ENCODE results near the gene AOX1. TPM values are rescaled to one million over a fixed set of nuclear protein-coding genes. Genes with fewer than 3 reads are reported as not detected.

The AOX1 gene
- total and polyA plus RNA-seq, 2 experiments from 2014 or later = 1.4 to 5.0 TPM

DNA sequence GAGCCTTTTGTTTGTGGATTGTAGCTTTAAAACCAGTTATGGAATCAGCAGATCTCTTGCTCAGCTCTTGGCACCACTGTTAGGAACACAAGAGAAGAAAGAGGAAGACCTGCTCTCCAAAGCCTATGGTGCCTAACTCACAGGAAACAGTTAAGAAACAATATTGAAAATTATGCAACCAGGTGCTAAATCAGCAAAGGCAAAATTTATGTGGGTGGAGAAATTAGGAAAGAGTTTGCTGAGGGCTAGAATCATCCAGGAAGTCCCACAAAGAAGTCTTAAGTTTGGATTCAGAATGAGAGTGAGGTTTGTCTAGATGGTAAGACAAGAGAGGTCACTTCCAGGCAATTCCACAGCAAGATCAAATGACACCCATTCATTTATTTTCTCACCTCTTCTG is 49.4 kb downstream of the AOX1 start (continued):
- TF ChIP-seq REST (IDR thresholded peaks at IDR 0.05; ENCODE audit: unreplicated experiment) (no peak), ZNF331 (CRISPR knock-in tag; IDR thresholded peaks at IDR 0.05; ENCODE audit: low read depth) (no peak)

- Mint-ChIP-seq H3K9me3 (no peaks in the 10 kb centered on the region), H3K4me3 (no peak overlapping the region)
- no peak for TF ChIP-seq JUNB (IDR thresholded peaks at IDR 0.05; ENCODE audit: unreplicated experiment)
- no peak for TF ChIP-seq ZNF331 (CRISPR knock-in tag; IDR thresholded peaks at IDR 0.05; ENCODE audit: low read depth)
- TF ChIP-seq CTCF (conservative IDR thresholded peaks at IDR 0.05; ENCODE audit: low read depth in 2 of 2) = no peak
- TF ChIP-seq POLR2AphosphoS5 (IDR thresholded peaks at IDR 0.05; ENCODE audit: low read depth) = no peak
- TF ChIP-seq NANOG (IDR thresholded peaks at IDR 0.05; ENCODE audit: borderline replicate concordance) = no peak
- no peak for TF ChIP-seq STAT1 (IDR thresholded peaks at IDR 0.05; ENCODE audit: unreplicated experiment)
- no peak for TF ChIP-seq EZH2 (IDR thresholded peaks at IDR 0.05; ENCODE audit: low read depth, unreplicated experiment)
- no peak for TF ChIP-seq CREB1 (CRISPR knock-in tag; IDR thresholded peaks at IDR 0.05; ENCODE audit: low read depth)
- no peak for TF ChIP-seq REST (IDR thresholded peaks at IDR 0.05; ENCODE audit: unreplicated experiment)
- no peak for TF ChIP-seq EZH2phosphoT487 (IDR thresholded peaks at IDR 0.05; ENCODE audit: unreplicated experiment)
- TF ChIP-seq, protein P1, sequence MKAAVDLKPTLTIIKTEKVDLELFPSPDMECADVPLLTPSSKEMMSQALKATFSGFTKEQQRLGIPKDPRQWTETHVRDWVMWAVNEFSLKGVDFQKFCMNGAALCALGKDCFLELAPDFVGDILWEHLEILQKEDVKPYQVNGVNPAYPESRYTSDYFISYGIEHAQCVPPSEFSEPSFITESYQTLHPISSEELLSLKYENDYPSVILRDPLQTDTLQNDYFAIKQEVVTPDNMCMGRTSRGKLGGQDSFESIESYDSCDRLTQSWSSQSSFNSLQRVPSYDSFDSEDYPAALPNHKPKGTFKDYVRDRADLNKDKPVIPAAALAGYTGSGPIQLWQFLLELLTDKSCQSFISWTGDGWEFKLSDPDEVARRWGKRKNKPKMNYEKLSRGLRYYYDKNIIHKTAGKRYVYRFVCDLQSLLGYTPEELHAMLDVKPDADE (IDR thresholded peaks at IDR 0.05) = no peak
These were observed 52.1 kb downstream of the AOX1 start for GRCh38 chr2:200637901-200638300.

More at GRCh38 chr2:200637901-200638300, 52.1 kb downstream of the AOX1 start:
- H3F3A ChIP-seq (replicated peaks; ENCODE audit: low read depth) = no peaks in the 10 kb centered on the region
- H3K4me1 ChIP-seq (ENCODE audit: insufficient read depth) = no peaks in the 10 kb centered on the region
- no peak for ATAC-seq
- H4K20me1 ChIP-seq (replicated peaks; ENCODE audit: insufficient read depth) = no peaks in the 10 kb centered on the region
- no peaks in the 10 kb centered on the region for H3K9me2 ChIP-seq (ENCODE audit: insufficient read depth)
- no peak overlapping the region for H3K27ac Mint-ChIP-seq
- no peaks in the 10 kb centered on the region for H3K79me2 ChIP-seq (replicated peaks; ENCODE audit: insufficient read depth)
- no peaks in the 10 kb centered on the region for H3K36me3 Mint-ChIP-seq (ENCODE audit: low read depth)
- no peaks in the 10 kb centered on the region for H3K27me3 ChIP-seq (ENCODE audit: insufficient read depth)
- H3K4me2 ChIP-seq = no peak overlapping the region
- H3K27ac ChIP-seq (ENCODE audit: low read depth) = no peak overlapping the region
- no peaks in the 10 kb centered on the region; the same call in 2 of the 3 replicates for H3K4me1 Mint-ChIP-seq
- H3K36me3 ChIP-seq (ENCODE audit: insufficient read depth) = no peaks in the 10 kb centered on the region
- H3K27me3 Mint-ChIP-seq (ENCODE audit: insufficient read depth, low read depth, poor library complexity) = no peaks in the 10 kb centered on the region
- no peak overlapping the region for H3K4me3 ChIP-seq
- H2AFZ ChIP-seq = no peak overlapping the region
- DNase-seq (ENCODE audit: low spot score) = no peak

Measured in GM23338 (cell line).